Fibroblast of skin of right biceps (primary cell): ENCODE measurements around the gene EGFL6.

Experiments
- DNase-seq: peaks from one replicate; pipeline ENCODE4 v3.0.0-alpha.2; 2013

Gene EGFL6, protein sequence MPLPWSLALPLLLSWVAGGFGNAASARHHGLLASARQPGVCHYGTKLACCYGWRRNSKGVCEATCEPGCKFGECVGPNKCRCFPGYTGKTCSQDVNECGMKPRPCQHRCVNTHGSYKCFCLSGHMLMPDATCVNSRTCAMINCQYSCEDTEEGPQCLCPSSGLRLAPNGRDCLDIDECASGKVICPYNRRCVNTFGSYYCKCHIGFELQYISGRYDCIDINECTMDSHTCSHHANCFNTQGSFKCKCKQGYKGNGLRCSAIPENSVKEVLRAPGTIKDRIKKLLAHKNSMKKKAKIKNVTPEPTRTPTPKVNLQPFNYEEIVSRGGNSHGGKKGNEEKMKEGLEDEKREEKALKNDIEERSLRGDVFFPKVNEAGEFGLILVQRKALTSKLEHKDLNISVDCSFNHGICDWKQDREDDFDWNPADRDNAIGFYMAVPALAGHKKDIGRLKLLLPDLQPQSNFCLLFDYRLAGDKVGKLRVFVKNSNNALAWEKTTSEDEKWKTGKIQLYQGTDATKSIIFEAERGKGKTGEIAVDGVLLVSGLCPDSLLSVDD

GRCh38 chrX:13569479-13570260 is at the start of gene EGFL6:
EGFL6 (plus strand) TSS chrX:13569601; CDS start chrX:13569862, 261 bp downstream.
- DNase-seq: no peak

DNA sequence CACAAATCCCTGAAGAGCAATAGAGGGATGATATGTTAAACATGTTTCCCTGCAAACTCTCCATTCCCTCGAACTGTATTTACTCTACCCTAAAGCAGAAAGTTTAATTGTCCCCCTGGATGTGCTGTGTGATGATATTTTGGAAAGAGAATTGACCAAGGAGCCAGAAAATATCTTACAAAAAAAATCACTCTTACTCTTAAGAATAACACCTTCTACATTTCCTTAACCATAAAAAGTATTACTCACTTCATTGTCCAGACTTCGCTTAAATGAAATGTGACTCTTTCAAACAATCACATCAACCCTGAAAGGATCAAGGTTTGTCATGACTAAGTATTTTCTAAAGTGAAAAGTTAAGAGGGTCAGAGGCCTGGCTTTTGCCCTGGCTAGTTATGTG is 49.0 kb upstream of the EGFL6 start:
- no peak for DNase-seq

DNA sequence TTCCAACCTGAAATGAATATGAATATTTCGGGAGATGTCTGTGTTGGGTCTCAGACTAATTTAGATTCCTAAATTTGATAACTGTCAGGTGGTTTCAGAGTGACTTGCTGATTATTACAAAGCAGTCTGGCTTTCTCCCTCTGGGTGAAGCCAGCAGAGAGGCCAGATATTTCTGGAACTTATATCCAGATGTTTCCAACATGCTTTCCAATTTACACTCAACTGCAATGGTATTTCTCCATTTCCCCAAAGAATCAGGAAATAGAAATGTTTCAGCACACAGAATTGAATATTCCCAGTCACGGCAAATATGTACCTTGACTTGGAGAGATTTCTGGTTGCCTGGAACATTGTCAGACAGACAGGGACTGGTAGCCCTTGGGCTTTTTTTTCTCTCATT is 48.5 kb upstream of the EGFL6 start:
- peak; percentile 67 for DNase-seq

DNA sequence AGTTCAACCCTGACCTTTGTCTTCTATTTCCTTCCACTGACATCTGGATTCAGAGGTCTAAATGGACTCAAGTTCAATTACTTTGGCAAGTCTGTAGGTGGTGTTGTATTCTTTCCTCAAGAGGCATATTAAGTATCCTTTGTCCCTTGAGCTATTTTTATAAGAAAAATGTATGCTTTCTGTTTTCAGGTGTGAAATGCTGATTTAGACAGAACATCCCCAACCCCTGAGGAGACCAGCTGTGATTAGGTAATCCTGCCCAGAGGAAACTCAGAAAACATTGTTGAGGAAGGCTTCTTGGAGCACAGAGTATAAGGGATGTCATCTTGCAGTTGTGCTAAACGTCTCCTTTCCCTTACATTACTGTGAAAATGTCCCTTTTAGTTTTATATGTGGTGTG is 46.6 kb upstream of the EGFL6 start:
- DNase-seq: no peak

DNA sequence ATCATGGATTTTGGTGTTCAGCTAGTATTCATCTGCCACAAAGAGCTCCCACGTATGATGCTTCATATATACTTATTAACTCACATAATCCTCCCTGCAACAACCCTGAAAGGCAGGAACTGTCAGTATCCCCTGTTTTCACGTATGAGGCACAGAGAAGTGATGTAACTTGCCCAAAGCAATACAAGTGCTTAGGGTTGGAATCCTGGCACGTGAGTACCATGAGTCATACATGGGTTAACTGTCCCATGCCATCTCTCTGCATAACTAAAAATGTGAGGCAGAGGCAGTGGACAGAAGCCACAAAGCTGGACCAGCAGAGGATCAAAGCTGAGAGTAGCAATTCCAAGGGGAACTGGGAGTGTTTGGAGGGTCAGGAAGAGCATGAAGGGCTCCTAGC is 35.7 kb upstream of the EGFL6 start:
- DNase-seq: peak; percentile 24

- no peak for DNase-seq
These were observed 33.8 kb upstream of the EGFL6 start for GRCh38 chrX:13535376-13536165.

GRCh38 chrX:13536551-13536950 is 32.9 kb upstream of the EGFL6 start:
- DNase-seq: no peak

DNA sequence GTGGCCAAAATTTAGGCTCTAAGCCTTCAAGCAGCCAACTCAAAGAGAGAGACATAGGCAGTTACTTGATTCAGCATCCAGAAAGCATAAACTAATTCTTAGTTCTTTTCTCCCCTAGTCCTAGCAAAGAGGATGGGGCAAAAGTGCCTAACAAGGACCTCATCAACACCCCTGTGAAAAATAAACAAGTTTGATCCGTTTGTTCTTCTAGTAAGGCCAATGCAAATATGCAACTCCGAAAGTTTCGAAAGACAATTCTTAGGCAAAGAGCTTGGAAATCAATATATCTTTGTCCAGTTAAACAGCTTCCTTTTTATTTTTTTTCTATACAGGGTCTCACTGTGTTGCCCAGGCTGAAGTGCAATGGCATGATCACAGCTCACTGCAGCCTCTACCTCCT is 31.0 kb upstream of the EGFL6 start:
- DNase-seq: no peak

DNA sequence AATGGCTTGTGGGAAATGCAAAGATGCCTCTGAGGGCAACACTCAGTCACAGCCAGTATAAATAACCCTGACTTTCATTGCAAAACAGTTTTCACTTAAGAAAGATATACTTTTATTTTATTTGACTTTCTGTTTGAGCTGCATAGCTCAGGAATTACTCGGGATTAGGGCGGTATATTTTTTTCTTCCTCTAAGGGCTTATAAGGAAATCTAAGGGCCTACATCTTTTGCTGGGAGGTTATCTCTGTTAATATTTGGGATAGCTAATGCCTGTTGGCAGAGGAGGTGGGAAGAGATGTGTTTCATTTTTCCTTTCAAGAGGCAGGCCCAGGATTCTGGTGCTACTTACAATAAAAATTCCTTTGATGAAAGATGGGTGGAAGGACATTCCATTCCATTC is 28.8 kb upstream of the EGFL6 start:
- DNase-seq: peak; percentile 1

DNA sequence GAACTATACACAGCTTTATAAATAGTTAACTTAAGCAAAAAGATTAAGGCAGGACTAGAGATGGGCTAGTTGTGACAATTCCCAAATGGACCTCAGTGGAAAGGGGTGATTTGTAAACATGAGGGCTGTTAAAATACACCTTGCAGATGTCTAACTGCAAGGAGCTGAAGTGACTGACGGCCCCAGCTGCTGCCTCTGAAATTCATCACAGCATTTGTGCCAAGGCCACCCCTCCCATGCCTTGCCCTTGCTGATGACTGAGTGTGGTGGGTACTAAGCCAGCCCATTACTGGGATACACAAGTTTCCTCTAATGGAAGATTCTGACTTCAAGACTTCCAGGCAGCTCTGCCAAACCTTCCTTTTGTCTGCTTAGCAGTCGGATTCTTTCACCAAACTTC is 23.7 kb upstream of the EGFL6 start:
- no peak for DNase-seq

- no peak for DNase-seq
These were observed 21.7 kb upstream of the EGFL6 start for GRCh38 chrX:13547671-13548070.

DNA sequence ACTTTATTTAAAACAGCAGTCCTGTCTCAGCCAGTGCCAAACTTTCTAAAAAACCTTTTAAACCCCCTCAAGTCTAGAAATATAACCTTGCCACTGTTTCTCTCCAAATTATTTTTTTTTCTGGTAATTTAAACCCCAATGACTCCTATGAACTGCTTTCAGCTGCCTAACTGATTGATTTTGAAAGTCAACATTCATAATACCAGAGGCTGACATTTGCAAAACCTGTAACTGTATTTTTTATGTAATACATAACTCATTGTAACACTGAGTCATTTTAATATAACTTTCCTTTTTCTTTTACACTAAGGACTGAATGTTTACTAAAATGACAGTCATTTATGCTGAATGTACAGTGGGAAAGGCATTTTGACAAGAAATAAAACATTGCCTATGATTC is 19.1 kb upstream of the EGFL6 start:
- DNase-seq: no peak

GRCh38 chrX:13551610-13552009 is 17.8 kb upstream of the EGFL6 start:
- no peak for DNase-seq

GRCh38 chrX:13552892-13553291 is 16.5 kb upstream of the EGFL6 start:
- DNase-seq: no peak

- DNase-seq: no peak
These were observed 3.9 kb upstream of the EGFL6 start for GRCh38 chrX:13565511-13565910.

DNA sequence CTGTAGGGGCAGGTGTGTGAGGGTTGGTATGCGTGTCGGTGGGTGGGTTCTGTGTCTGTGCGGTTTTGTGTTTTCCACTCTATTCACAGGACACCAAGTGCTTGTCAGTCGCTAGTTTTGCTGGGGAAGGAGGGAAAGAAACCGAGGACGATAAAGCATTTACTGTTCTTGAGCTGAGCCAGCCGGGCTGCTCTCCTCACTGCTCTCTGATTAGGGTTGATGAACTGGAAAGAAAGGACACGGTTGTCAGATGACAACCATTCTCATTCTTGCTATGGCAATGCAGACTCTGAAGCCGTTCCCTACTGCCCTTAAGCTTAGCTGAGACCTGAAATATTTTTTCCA is 832 bp downstream of the EGFL6 start:
- DNase-seq: no peak

- no peak for DNase-seq
These were observed 1.7 kb downstream of the EGFL6 start for GRCh38 chrX:13571136-13571535.

DNA sequence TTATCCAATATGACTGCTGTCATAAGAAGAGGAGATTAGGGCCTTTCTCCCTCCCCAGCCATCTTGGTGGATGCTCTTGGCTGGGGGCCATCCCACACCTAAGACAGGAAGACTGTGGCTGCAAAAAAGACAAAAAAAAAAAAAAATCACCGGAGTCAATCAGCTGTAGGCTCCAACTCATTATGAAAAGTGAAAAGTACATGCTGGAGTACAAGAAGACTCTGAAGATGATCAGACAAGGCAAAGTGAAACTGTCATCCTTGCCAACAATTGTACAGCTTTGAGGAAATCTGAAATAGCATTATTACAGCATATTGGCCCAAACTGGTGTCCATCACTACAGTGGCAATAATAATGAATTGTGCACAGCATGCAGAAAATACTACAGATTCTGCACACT is 5.2 kb downstream of the EGFL6 start:
- no peak for DNase-seq

DNA sequence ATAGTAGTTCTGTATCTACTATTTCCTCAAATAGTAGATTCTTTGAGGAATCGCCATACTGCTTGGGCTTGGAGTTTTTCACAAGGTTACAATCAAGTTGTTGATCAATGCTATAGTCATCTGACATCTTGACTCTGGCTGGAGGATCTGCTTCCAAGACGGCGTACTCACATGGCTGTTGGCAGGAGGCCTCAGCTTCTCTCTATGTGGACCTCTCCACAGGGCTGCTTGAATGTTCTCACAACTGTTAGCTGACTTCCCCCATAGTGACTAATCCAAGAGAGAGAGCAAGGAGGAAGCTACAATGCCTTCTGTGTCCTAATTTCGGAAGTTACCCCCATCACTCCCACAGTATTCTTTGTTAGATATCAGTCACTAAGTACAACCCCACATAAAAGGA is 10.3 kb downstream of the EGFL6 start:
- no peak for DNase-seq

- peak; percentile 44 for DNase-seq
These were observed 12.2 kb downstream of the EGFL6 start for GRCh38 chrX:13581554-13581953.

DNA sequence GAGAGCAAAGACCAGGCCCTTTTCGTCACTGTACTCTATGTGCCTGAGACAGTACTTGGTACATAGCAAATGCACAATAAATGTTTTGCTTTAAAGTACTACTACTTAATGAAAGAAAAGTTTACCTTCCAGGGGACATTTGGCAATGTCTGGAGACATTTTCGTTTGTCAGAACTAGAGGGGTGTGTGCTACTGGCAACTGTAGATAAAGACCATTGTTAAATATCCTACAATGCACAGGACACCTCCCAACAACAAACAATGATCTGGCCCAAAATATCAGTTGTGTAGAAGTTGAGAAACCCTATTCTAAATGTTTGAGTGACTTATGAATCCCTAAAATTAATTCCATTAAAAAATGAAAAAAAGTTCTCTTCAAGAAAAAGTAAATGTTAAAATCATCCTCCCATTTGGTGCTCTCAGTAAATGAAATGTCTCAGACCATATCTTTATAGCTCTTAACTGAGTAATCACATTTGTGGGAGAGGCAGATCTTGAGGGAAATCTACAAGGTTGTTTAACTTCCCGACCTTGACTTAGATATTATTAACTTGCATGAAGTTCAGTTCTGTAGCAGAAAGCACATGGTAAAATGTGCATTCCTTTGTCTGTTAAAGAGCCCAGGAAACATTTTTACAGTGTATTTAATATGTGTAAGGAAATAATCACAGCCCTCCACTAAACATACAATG is 18.5 kb downstream of the EGFL6 start:
- DNase-seq: no peak

- no peak for DNase-seq
These were observed 20.8 kb downstream of the EGFL6 start for GRCh38 chrX:13590207-13590606.

DNA sequence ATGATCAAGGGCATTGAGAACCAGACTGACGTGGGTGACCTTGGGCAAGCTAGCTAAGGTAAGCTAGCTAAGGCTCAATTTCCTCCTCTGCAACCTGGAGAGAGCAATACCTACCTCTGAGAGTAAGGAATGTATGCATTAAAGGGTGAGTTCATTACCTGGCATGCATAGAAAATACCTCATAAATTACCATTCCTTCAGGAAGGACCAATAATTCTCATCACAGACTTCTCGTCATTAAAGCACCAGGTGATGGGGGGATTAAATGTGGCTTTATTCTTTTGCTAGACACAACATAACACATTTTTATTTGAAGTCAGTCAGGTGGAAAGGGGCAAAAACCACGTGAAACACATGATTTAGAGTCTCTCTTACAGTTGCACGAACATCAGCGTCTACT is 21.5 kb downstream of the EGFL6 start:
- DNase-seq: no peak
